Measurements from ENCODE around the gene SETD3.

Gene SETD3

GRCh38 chr14:99479906-99480869 is at the start of gene SETD3:
SETD3 (minus strand) TSS chr14:99480859; CDS start chr14:99465805, 15,054 bp downstream.
- peak; percentile 10 for DNase-seq

- no peak for DNase-seq
Observed at GRCh38 chr14:99529899-99530298, 49.2 kb upstream of the SETD3 start.

GRCh38 chr14:99527427-99528076 is 46.9 kb upstream of the SETD3 start:
- DNase-seq = no peak

GRCh38 chr14:99527026-99527425 is 46.4 kb upstream of the SETD3 start:
- DNase-seq = no peak

GRCh38 chr14:99525699-99526080 is 45.0 kb upstream of the SETD3 start:
- DNase-seq = no peak

GRCh38 chr14:99524804-99525698 is 44.4 kb upstream of the SETD3 start:
- DNase-seq = no peak

GRCh38 chr14:99524091-99524661 is 43.5 kb upstream of the SETD3 start:
- no peak for DNase-seq

GRCh38 chr14:99523704-99524055 is 43.0 kb upstream of the SETD3 start:
- no peak for DNase-seq

GRCh38 chr14:99522934-99523703 is 42.5 kb upstream of the SETD3 start:
- DNase-seq = no peak

GRCh38 chr14:99522457-99522891 is 41.8 kb upstream of the SETD3 start:
- peak; percentile 8 for DNase-seq

GRCh38 chr14:99522025-99522401 is 41.4 kb upstream of the SETD3 start:
- no peak for DNase-seq

- no peak for DNase-seq
Observed at GRCh38 chr14:99521176-99522024, 40.7 kb upstream of the SETD3 start.

- DNase-seq = no peak
Observed at GRCh38 chr14:99520571-99521081, 40.0 kb upstream of the SETD3 start.

GRCh38 chr14:99519931-99520421 is 39.3 kb upstream of the SETD3 start:
- no peak for DNase-seq

- no peak for DNase-seq
Observed at GRCh38 chr14:99519347-99519881, 38.8 kb upstream of the SETD3 start.

GRCh38 chr14:99518441-99519346 is 38.0 kb upstream of the SETD3 start:
- peak; percentile 49 for DNase-seq

GRCh38 chr14:99517643-99518381 is 37.2 kb upstream of the SETD3 start:
- no peak for DNase-seq

GRCh38 chr14:99516871-99517642 is 36.4 kb upstream of the SETD3 start:
- no peak for DNase-seq

All from NCI-H510A treated with DMSO at 0.1 percent for 48 hours (cell line).